Fibroblast of pulmonary artery (primary cell): ENCODE measurements around the gene PDE4D.

ENCODE experiments used
- DNase-seq: peaks from one replicate; pipeline ENCODE4 v3.0.0-alpha.2; 2010; ENCODE audit warnings: low read depth
- H3K4me3 ChIP-seq: replicated peaks from 2 replicates; pipeline ENCODE4 v1.5.1; 2011; ENCODE audit warnings: low read depth, mild to moderate bottlenecking, control low read depth, low read length, moderate library complexity
- TF ChIP-seq, protein P1 (sequence below): IDR thresholded peaks from 2 replicates; pipeline ENCODE4 v1.5.1; 2011; ENCODE audit warnings: mild to moderate bottlenecking, control low read depth, low read length, inconsistent platforms; ENCODE audit errors: missing control alignments

PDE4D gene

DNA sequence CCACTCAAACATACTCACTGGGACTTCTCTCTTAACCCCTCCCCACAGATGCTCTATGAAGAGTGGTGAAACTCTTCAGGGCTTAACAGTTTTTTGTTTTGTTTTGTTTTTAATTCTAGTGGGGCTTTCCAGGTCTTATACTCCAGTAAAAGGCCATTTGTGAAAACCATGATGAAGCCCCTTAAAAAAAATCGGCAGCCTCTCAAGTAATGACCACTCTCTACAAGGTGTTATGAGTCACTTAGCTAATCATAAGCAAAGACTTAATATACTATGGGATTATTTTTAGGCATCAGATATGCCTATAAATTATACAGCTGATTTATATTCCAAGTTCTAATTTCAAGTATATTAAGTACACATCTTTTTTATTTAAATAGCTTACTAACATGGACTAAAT, 702.8 kb downstream of the PDE4D start:
- no peak overlapping the region for H3K4me3 ChIP-seq
- DNase-seq, result no peak
- TF ChIP-seq, protein P1, sequence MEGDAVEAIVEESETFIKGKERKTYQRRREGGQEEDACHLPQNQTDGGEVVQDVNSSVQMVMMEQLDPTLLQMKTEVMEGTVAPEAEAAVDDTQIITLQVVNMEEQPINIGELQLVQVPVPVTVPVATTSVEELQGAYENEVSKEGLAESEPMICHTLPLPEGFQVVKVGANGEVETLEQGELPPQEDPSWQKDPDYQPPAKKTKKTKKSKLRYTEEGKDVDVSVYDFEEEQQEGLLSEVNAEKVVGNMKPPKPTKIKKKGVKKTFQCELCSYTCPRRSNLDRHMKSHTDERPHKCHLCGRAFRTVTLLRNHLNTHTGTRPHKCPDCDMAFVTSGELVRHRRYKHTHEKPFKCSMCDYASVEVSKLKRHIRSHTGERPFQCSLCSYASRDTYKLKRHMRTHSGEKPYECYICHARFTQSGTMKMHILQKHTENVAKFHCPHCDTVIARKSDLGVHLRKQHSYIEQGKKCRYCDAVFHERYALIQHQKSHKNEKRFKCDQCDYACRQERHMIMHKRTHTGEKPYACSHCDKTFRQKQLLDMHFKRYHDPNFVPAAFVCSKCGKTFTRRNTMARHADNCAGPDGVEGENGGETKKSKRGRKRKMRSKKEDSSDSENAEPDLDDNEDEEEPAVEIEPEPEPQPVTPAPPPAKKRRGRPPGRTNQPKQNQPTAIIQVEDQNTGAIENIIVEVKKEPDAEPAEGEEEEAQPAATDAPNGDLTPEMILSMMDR, result no peak

DNA sequence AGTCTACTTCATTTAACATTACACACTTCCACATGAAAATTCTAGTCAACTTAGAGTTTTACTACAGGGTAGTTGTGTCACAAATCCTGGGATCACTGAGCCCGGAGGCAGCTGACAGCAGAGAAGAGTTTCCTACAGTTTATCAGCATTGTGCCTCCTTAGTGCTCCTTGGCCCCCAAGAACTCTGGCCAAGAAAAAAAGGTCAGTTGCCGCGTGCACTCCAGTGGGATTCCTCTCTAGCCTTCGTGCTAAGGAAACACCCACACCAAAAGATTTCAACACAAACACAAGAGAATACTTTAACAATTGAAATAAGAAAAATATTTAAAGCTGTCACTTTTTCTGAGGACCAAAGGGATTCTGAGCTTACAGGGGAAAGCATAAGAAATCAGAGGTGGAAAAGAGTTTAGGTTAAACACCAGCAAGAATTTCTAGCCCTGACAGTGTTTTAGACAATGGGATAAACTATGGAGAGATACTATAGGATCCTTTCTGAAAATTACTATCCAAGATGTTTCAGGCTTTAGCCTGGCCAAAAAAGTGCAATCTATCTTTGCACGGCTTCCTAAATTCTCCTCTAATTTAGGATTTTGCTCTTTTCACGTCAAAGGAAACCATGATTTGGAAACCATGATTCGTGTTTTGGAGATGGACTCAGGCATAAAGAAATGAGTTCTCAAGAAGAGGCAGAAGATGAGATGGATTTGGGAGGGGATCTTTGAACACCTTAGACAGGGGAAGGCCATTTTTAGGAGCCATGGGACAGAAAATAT, 703.9 kb downstream of the PDE4D start:
- DNase-seq, result peak; percentile 65
- H3K4me3 ChIP-seq, result no peak overlapping the region
- TF ChIP-seq, protein P1, result no peak

DNA sequence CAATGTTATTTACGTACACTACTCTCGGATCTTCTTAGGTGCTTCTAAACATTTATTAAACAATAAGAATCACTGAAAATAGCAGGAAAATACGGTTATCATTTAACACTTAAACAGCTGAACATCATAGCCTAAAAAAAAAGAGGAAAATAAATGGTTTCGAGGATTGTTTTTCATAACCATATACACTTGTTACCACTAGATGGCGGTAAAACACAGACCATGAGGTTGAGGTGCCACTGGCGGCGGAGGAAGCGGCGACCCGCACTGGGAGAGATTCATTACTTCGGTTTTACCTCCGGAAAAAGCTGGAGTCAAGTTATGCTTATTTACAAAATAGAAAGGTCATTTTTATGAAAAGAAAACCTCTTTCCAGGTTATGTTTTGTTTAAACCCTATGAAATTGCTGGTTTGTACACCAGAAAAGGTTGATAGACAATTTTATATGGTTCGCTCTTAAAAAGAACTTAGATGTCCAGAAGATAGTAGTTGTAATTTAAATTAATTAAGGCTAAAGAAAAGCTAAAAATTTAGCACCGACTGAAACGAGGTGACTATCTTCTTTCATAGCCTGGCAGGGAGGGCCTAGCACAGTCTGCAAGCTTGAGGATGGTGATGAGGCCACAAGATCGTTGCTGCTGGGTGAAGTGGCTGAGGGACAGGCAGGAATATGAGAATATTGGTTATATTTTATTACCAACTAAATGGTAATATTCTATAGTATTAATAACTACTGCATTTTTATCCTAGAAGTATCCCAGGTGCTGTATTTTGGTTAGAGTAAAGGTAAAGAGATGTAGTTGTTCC, 704.9 kb downstream of the PDE4D start:
- H3K4me3 ChIP-seq, result peak overlapping the region; percentile 44
- TF ChIP-seq, protein P1, result peak; percentile 61
- peak; percentile 87 for DNase-seq

DNA sequence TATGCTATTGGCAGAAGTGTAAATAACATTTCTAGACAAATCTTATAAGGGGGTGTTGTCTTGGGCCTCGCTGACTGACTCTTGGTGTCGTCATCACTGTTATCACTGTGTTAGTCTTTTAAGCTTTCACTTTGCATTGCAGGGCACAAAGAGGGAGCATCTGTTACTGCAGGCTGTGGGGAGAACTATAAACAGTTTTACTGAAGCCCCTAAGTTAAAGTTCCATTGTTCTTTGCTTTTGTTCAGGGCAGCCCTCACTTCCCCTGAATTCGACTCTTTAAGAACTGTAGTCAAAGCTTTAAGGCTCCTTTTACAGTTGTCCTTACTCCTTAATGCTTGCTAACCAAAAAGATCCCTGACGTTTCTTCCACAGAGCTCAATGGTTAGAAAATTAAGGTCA, 705.7 kb downstream of the PDE4D start:
- DNase-seq, result peak; percentile 76
- TF ChIP-seq, protein P1, result no peak
- H3K4me3 ChIP-seq, result peak overlapping the region; percentile 44

DNA sequence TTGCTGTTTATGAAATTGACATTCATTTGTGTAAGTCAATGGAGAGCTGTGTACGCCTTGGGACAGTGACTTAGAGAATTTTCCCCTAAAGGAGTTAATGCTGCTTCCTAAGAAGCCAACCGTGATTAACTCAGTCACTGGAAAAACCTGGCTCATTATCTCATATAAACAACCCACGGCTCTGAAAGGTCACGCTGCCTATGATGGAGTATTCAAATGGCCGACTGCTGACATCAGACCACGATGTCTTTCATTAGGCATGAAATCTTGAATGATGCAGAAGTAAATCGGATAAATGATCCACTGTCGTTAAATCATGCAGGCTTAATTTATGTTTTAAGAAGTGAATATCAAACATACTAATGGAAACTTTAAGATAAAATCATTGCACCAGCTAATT, 706.9 kb downstream of the PDE4D start:
- no peak for DNase-seq
- H3K4me3 ChIP-seq, result no peak overlapping the region
- TF ChIP-seq, protein P1, result no peak

DNA sequence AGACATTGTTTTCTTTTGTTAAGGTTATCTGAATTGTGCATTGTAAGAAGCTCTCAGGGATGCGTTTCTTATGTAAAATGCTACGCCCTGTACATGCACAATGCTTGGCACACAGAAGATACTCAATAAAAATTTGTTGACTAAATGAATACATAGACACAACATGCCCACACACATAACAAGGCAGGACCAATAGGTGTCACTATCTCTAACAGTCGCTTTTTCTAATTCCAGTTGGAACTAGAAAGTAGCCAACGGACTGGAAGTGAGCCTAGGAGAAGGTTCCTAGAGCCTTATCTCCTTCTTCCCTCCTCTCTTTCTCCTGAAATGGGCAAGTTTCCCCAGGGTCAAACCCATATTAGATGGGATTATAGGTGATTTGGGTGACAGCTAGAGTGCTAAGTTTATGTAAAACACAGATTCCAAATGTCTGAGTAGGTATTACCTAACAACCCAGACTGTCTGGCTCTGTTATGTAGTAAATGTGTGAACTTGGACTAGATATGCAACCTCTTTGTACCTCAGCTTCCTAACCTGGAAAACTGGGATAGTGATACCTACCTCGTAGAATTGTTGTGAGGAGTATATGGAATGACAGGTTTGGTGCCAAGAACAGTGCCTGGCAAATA, 707.7 kb downstream of the PDE4D start:
- H3K4me3 ChIP-seq, result no peak overlapping the region
- TF ChIP-seq, protein P1, result no peak
- DNase-seq, result no peak
